Endothelial cell of umbilical vein (primary cell): ENCODE results near the gene DDR2. TPM values are rescaled to one million over a fixed set of nuclear protein-coding genes. Genes with fewer than 3 reads are reported as not detected.

Experiments
- BruUV-seq: library from RNA; stranded (reverse); fragments of 400-500 nt; replicated peaks from 2 replicates; lab custom pipeline; 2021; lab: Mats Ljungman, UMichigan
- CTCF ChIA-PET: fragments of 300-600, 350-600 bp; sonication (Branson Sonifier 250); formaldehyde crosslinking; loops from one replicate; lab custom pipeline; 2021; ENCODE audit warnings: antibody characterized with exemption, inconsistent platforms; lab: Charles Lee
- POLR2A ChIA-PET: fragments of 300-600, 350-600 bp; sonication (Branson Sonifier 250); formaldehyde crosslinking; loops from one replicate; lab custom pipeline; 2021; ENCODE audit warnings: antibody characterized with exemption, inconsistent platforms; lab: Charles Lee
- DNase-seq: peaks from one replicate; pipeline ENCODE4 v3.0.0-alpha.2; 2011; ENCODE audit warnings: low read depth, low spot score
- FAIRE-seq: peaks from 2 replicates; lab custom pipeline; 2011; peaks lifted over from hg19 to GRCh38; lab: Jason Lieb, UNC
- H2AFZ ChIP-seq: 2 replicates; pipeline ENCODE4 v1.6.0; 2012; ENCODE audit warnings: low read depth, low read length, control low read depth, inconsistent platforms
- H3K27ac ChIP-seq: 2 replicates; pipeline ENCODE4 v1.5.1; 2011; ENCODE audit warnings: low read depth, mild to moderate bottlenecking, control low read depth, low read length, moderate library complexity; ENCODE audit not compliant: insufficient read depth
- H3K27me3 ChIP-seq, 2 experiments: 2 replicates each; pipeline versions ENCODE4 v1.6.0 to v1.6.1; 2011; ENCODE audit warnings: low read length in 2 of 2, mixed read lengths in 1 of 2; ENCODE audit not compliant: control insufficient read depth in 2 of 2, insufficient read depth in 2 of 2
- H3K36me3 ChIP-seq, 2 experiments: 2 replicates in 1 of 2; 3 replicates in 1 of 2; pipeline ENCODE4 v1.5.1; 2011; ENCODE audit warnings: low read length in 2 of 2, mild to moderate bottlenecking in 1 of 2, moderate library complexity in 1 of 2; ENCODE audit not compliant: control insufficient read depth in 2 of 2, insufficient read depth in 2 of 2; ENCODE audit errors: extremely low read depth in 1 of 2
- H3K4me1 ChIP-seq: 3 replicates; pipeline ENCODE4 v1.5.1; 2011; ENCODE audit warnings: mild to moderate bottlenecking, low read length; ENCODE audit not compliant: control insufficient read depth, insufficient read depth; ENCODE audit errors: extremely low read depth
- H3K4me2 ChIP-seq: 2 replicates; pipeline ENCODE4 v1.6.1; 2011; ENCODE audit warnings: low read length, control low read depth, mixed read lengths; ENCODE audit not compliant: insufficient read depth
- H3K4me3 ChIP-seq, 3 experiments: fragments of 200-600 bp in 1 of 3; sonication (generic), shearing (Covaris generic) in 1 of 3; replicated peaks in 1 of 3; 2 replicates each; pipeline ENCODE4 v1.5.1; 2011 to 2016; ENCODE audit warnings: control low read depth in 3 of 3, low read length in 3 of 3, mild to moderate bottlenecking in 2 of 3, inconsistent platforms in 1 of 3, low read depth in 1 of 3, moderate library complexity in 1 of 3; ENCODE audit not compliant: insufficient read depth in 1 of 3
- H3K79me2 ChIP-seq: 2 replicates; pipeline ENCODE4 v1.6.0; 2012; ENCODE audit warnings: low read length, inconsistent platforms; ENCODE audit not compliant: control insufficient read depth, insufficient read depth
- H3K9ac ChIP-seq: replicated peaks from 2 replicates; pipeline ENCODE3; 2011; ENCODE audit warnings: low read length, control low read depth; ENCODE audit not compliant: insufficient read depth; ENCODE audit errors: extremely low read depth
- H3K9me1 ChIP-seq: replicated peaks from 3 replicates; pipeline ENCODE4 v1.6.0; 2011; ENCODE audit warnings: mild to moderate bottlenecking, low read length; ENCODE audit not compliant: control insufficient read depth, insufficient read depth; ENCODE audit errors: extremely low read depth
- H3K9me3 ChIP-seq: replicated peaks from 2 replicates; pipeline ENCODE4 v1.5.1; 2012; ENCODE audit warnings: low read length, inconsistent platforms; ENCODE audit not compliant: control insufficient read depth, insufficient read depth
- H4K20me1 ChIP-seq: replicated peaks from 2 replicates; pipeline ENCODE3; 2011; ENCODE audit warnings: mild to moderate bottlenecking, low read length; ENCODE audit not compliant: control insufficient read depth, insufficient read depth; ENCODE audit errors: extremely low read depth
- EZH2 ChIP-seq: IDR thresholded peaks from 2 replicates; pipeline ENCODE4 v1.6.1; 2012; ENCODE audit warnings: borderline replicate concordance, low read depth, mild to moderate bottlenecking, moderate library complexity, low read length, inconsistent platforms; ENCODE audit not compliant: severe bottlenecking
- GATA2 ChIP-seq: IDR thresholded peaks from 2 replicates; pipeline ENCODE4 v1.7.0; 2011; ENCODE audit warnings: low read depth, mild to moderate bottlenecking, moderate library complexity, mixed read lengths, low read length; ENCODE audit not compliant: insufficient read length, insufficient read depth
- JUN ChIP-seq: IDR thresholded peaks from 2 replicates; pipeline ENCODE4 v1.6.1; 2011; ENCODE audit warnings: borderline replicate concordance, low read depth; ENCODE audit not compliant: insufficient read length, insufficient read depth
- MAX ChIP-seq: IDR thresholded peaks from 2 replicates; pipeline ENCODE4 v1.6.1; 2011; ENCODE audit not compliant: insufficient read depth, insufficient read length
- MYC ChIP-seq: IDR thresholded peaks from one replicate; pipeline ENCODE4 v1.6.1; 2011; ENCODE audit warnings: mild to moderate bottlenecking, low read depth, low read length
- POLR2A ChIP-seq: IDR thresholded peaks from 2 replicates; pipeline ENCODE4 v1.6.1; 2012; ENCODE audit warnings: low read depth, mild to moderate bottlenecking, control low read depth, low read length
- POLR2AphosphoS5 ChIP-seq: IDR thresholded peaks from 2 replicates; pipeline ENCODE4 v1.6.1; 2012; ENCODE audit warnings: low read depth, mild to moderate bottlenecking, control low read depth, low read length, moderate library complexity; ENCODE audit not compliant: insufficient read depth
- dilution Hi-C: fragments of 300-500 bp; cut with MboI; formaldehyde crosslinking; loops from one replicate; pipeline ENCODE4 v1.15.0; 2019; ENCODE audit warnings: low sequenced_read_pairs; ENCODE audit not compliant: extremely low pct_ligation_motif_present
- intact Hi-C: fragments of 100-400 bp; cut with micrococcal nuclease; formaldehyde crosslinking; loops from one replicate; pipeline ENCODE4 v1.10.0; 2022
- polyA plus RNA-seq, 4 experiments: library from polyadenylated mRNA; depleted of rRNA in 3 of 4; stranded (reverse) in 3 of 4; unstranded in 1 of 4; fragments of >200 nt; gene quantifications; 2 replicates each; pipeline versions ENCODE4 v1.2.1 to v1.2.3, GENCODE V29; 2011 to 2012; ENCODE audit warnings: missing spikeins in 1 of 4
- total RNA-seq: library from RNA; stranded (reverse); gene quantifications from 2 replicates; pipeline ENCODE4 v1.2.3, GENCODE V29; 2021
- TF ChIP-seq, protein P1 (sequence below), 2 donors: IDR thresholded peaks; 1 replicate in 1 of 2; 2 replicates in 1 of 2; pipeline ENCODE4 v1.5.1; 2011; ENCODE audit warnings: low read length in 2 of 2, mild to moderate bottlenecking in 2 of 2, moderate library complexity in 2 of 2, control low read depth in 1 of 2, inconsistent platforms in 1 of 2, low read depth in 1 of 2; ENCODE audit not compliant: insufficient read depth in 1 of 2; ENCODE audit errors: extremely low read depth in 1 of 2

The DDR2 gene
- total and polyA plus RNA-seq, 2 donors (not counting 3 experiments of a cell fraction or from before 2014, with no cell fraction given): 27.8 to 30.8 TPM

- POLR2A ChIA-PET: interaction anchor here (0.7 kb wide), 1 partner anchor 69 kb away, joined by 3 read pairs; no protein-coding TSS in a partner anchor
- no peak overlapping the region for H3K4me3 ChIP-seq
- intact Hi-C loops: no loop called here
- no TSS peak for BruUV-seq
- dilution Hi-C loops: no loop called here
- H3K79me2 ChIP-seq: peaks cover 6% of the 10 kb centered on the region
- H3K9me3 ChIP-seq: no peaks in the 10 kb centered on the region
- H3K27me3 ChIP-seq: no peaks in the 10 kb centered on the region
- H3K4me1 ChIP-seq: peaks cover 17% of the 10 kb centered on the region
- no peaks in the 10 kb centered on the region for H3K9me1 ChIP-seq
- H3K4me2 ChIP-seq: no peak overlapping the region
- TF ChIP-seq GATA2 (no peak), EZH2 (no peak), MAX (no peak), MYC (no peak)
- CTCF ChIA-PET: interaction anchor here (1.6 kb wide), 1 partner anchor 134 kb away, joined by 6 read pairs; no protein-coding TSS in a partner anchor
- no peak for DNase-seq
- no peak overlapping the region for H3K9ac ChIP-seq
- FAIRE-seq: no peak
- H3K27ac ChIP-seq: no peak overlapping the region
- no peaks in the 10 kb centered on the region for H3K36me3 ChIP-seq
- H4K20me1 ChIP-seq: no peaks in the 10 kb centered on the region
- H2AFZ ChIP-seq: no peak overlapping the region
These were observed 33.9 kb downstream of the DDR2 start for GRCh38 chr1:162666006-162666645.

DNA sequence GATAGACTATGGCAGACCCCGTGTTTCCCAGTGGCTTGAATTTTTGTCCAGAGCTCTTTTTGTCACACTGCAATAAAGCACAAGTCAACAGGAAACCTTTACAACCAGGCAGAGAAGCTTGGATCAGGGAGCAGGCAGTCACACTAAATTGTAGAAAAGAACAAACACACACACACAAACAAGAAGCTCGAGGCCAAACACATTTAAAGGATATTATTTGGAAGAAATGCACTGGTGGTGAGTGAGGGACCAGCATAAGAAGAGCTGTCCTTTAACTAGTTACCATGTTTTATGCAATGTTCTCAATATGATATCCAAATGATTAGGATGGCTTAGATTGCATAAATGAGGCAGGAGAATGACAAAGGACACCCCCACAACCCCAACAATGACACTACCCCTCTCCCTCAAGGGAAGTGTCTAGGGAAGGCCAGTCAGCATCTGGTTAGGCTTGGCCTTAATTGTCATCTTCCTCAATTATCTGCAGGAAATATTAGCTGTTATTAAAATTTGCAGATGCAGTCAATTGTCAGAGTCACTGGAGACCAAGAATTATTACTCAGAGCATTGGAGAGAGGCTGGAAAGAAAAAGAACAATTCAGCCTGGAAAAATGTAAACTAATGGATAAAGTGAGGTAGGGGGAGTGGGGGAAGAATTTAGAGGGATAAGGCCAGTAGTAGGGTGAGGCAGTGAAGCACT is 35.3 kb downstream of the DDR2 start:
- BruUV-seq: no TSS peak
- POLR2A ChIA-PET: no interaction called here
- dilution Hi-C loops: no loop called here

More for the DNA sequence above, 35.3 kb downstream of the DDR2 start:
- CTCF ChIA-PET: interaction anchor here (0.9 to 1.6 kb wide), 5 partner anchors 9 to 133 kb away, joined by 3 to 6 read pairs (median 4); partner anchors contain the start of gene DDR2
- FAIRE-seq (no peak), DNase-seq (peak; percentile 33)
- no peaks in the 10 kb centered on the region for H4K20me1 ChIP-seq
- no peak overlapping the region for H3K4me3 ChIP-seq
- H3K36me3 ChIP-seq: no peaks in the 10 kb centered on the region
- H3K27me3 ChIP-seq: no peaks in the 10 kb centered on the region
- no peak overlapping the region for H2AFZ ChIP-seq
- H3K9me3 ChIP-seq: no peaks in the 10 kb centered on the region
- H3K79me2 ChIP-seq: peaks cover 4% of the 10 kb centered on the region
- TF ChIP-seq JUN: no peak
- TF ChIP-seq, protein P1, sequence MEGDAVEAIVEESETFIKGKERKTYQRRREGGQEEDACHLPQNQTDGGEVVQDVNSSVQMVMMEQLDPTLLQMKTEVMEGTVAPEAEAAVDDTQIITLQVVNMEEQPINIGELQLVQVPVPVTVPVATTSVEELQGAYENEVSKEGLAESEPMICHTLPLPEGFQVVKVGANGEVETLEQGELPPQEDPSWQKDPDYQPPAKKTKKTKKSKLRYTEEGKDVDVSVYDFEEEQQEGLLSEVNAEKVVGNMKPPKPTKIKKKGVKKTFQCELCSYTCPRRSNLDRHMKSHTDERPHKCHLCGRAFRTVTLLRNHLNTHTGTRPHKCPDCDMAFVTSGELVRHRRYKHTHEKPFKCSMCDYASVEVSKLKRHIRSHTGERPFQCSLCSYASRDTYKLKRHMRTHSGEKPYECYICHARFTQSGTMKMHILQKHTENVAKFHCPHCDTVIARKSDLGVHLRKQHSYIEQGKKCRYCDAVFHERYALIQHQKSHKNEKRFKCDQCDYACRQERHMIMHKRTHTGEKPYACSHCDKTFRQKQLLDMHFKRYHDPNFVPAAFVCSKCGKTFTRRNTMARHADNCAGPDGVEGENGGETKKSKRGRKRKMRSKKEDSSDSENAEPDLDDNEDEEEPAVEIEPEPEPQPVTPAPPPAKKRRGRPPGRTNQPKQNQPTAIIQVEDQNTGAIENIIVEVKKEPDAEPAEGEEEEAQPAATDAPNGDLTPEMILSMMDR (IDR thresholded peaks at IDR 0.05; ENCODE audit: extremely low read depth in 1 of 2, insufficient read depth in 1 of 2, low read depth in 1 of 2, low read length in 2 of 2): no peak
- TF ChIP-seq POLR2AphosphoS5: no peak
- no peak for TF ChIP-seq POLR2A
- no peak for TF ChIP-seq MAX
- peaks cover 29% of the 10 kb centered on the region for H3K4me1 ChIP-seq
- no peaks in the 10 kb centered on the region for H3K9me1 ChIP-seq
- no peak overlapping the region for H3K9ac ChIP-seq
- no peak overlapping the region for H3K4me2 ChIP-seq
- H3K27ac ChIP-seq: no peak overlapping the region
- intact Hi-C loops: no loop called here
